ENCODE measurements around the gene SLC26A1. TPM values are rescaled to one million over a fixed set of nuclear protein-coding genes. Genes with fewer than 3 reads are reported as not detected.

The SLC26A1 gene
- polyA plus RNA-seq, 1 donor (not counting 4 experiments of a cell fraction or from before 2014, with no cell fraction given): not detected

DNA sequence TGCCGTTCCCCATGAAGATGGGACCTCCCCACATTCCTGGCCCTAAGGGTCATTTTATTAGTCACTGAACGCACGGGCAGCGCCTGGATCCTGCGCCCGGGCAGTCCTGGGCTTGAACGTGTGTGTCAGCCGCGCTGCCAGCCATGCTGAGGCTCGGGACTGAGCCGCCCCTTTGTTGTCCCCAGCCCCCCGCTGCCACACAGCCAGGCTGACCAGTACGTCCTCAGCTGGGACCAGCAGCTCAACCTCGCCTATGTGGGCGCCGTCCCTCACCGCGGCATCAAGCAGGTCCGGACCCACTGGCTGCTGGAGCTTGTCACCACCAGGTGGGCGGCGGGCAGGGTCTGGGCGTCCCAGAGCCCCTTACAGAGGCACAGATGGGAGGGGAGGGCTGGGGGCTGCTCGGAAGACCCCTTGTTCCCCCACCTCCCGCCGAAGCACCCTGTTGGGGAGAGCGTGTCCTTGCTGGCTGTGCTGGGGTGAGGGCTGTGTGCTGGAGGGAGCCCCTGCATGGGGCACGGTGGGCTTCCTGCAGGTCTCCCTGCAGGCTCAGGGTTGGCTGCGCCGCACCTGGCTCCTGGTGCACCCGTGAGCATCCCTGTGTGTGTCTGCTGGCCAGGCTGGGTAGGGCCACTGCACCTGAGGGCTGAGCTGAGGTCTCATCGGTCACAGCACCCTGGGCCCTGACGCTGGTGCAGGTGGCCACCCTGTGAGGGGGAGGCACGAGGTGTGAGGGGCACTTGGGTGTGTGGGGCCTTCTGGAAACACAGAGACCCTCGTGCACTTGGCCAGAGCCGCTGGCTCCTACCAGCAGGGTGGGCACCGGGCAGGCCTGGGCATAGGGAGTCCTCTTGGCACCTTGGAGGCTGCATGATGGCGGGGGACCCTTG lies 5.3 kb downstream of the SLC26A1 start:
- Histone ChIP-seq H3K4me3 (ENCODE audit: control insufficient read depth in 2 of 3, extremely low read depth in 1 of 3, insufficient read depth in 2 of 3, low read depth in 1 of 3, low read length in 3 of 3) (peak overlapping the region; percentile 53 to 70 (median 63)), H4K20me1 (ENCODE audit: control insufficient read depth, extremely low read depth, insufficient read depth, low read length) (no peaks in the 10 kb centered on the region), H3K27ac (ENCODE audit: control insufficient read depth, insufficient read depth, low read length) (no peak overlapping the region), H3K9ac (ENCODE audit: control insufficient read depth, extremely low read depth, insufficient read depth, low read length) (peak overlapping the region; percentile 37), H3K4me1 (ENCODE audit: control insufficient read depth, extremely low read depth, insufficient read depth, low read length) (peaks cover 11% of the 10 kb centered on the region), H2AFZ (ENCODE audit: control insufficient read depth, low read length) (peak overlapping the region; percentile 84), H3K9me1 (ENCODE audit: control insufficient read depth, extremely low read depth, insufficient read depth, low read length) (no peaks in the 10 kb centered on the region), H3K36me3 (ENCODE audit: control insufficient read depth in 2 of 2, extremely low read depth in 1 of 2, insufficient read depth in 2 of 2, low read length in 2 of 2) (no peaks in the 10 kb centered on the region), H3K4me2 (ENCODE audit: control insufficient read depth, extremely low read depth, insufficient read depth, low read depth, low read length) (peak overlapping the region; percentile 82), H3K79me2 (ENCODE audit: control insufficient read depth, insufficient read depth, low read length) (no peaks in the 10 kb centered on the region), H3K27me3 (ENCODE audit: control insufficient read depth, extremely low read depth, insufficient read depth, low read length) (no peaks in the 10 kb centered on the region), H3K9me3 (ENCODE audit: control insufficient read depth, low read depth, low read length) (no peaks in the 10 kb centered on the region)
- DNase-seq (ENCODE audit: low read depth, low spot score) (no peak), FAIRE-seq (no peak)
- TF ChIP-seq CTCF (optimal IDR thresholded peaks at IDR 0.05 in 1 of 3, IDR thresholded peaks at IDR 0.05 in 1 of 3, conservative IDR thresholded peaks at IDR 0.05 in 1 of 3; ENCODE audit: extremely low read depth in 1 of 3, insufficient read depth in 2 of 3, low read length in 3 of 3): no peak
- no peak for TF ChIP-seq EZH2 (IDR thresholded peaks at IDR 0.05; ENCODE audit: low read length)
- dilution Hi-C loops (cut with MboI; ENCODE audit: extremely low pct_ligation_motif_present, low sequenced_read_pairs): no loop called here

DNA sequence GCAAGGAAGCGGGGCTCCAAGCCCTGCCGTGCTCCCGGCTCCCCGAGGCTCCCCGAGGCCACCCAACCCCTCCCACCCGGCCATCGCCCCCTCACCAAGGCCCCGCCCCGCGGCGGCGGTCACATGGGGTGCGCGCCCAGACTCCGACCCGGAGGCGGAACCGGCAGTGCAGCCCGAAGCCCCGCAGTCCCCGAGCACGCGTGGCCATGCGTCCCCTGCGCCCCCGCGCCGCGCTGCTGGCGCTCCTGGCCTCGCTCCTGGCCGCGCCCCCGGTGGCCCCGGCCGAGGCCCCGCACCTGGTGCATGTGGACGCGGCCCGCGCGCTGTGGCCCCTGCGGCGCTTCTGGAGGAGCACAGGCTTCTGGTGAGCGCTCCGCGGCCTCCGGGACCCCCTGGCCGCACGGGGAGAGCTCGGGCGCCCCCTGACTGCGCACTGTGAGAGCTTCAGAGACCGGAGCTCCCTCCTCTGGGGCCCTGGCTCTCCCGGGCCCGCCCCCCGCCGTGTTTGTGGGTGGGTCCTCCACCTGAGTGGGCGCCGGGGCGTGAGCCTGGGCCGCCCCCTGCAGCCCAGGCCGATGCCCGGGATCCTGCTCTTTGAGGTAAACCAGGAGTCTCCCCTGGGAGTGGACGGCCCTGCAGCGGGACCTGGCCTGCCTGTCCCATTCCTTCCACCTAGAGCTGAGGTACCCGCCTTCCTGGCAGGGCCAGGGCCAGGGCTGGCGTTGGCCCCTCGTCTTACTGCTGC lies 6.2 kb downstream of the SLC26A1 start, which contains the start of gene IDUA:
Gene IDUA (plus strand): TSS at position 166 of the 745 bp plus-strand sequence. CDS start 41 bp downstream, at position 207.
- DNase-seq (ENCODE audit: low read depth, low spot score): no peak

More for the DNA sequence above, 6.2 kb downstream of the SLC26A1 start, which contains the start of gene IDUA:
- Histone ChIP-seq H3K9ac (ENCODE audit: control insufficient read depth, extremely low read depth, insufficient read depth, low read length) (peak within 1 kb of the TSS; percentile 37), H3K4me1 (ENCODE audit: control insufficient read depth, extremely low read depth, insufficient read depth, low read length) (peaks cover 11% of the 10 kb centered on the region), H3K4me3 (ENCODE audit: control insufficient read depth in 2 of 3, extremely low read depth in 1 of 3, insufficient read depth in 2 of 3, low read depth in 1 of 3, low read length in 3 of 3) (peak within 1 kb of the TSS; percentile 53 to 70 (median 63)), H4K20me1 (ENCODE audit: control insufficient read depth, extremely low read depth, insufficient read depth, low read length) (no peaks in the 10 kb centered on the region), H3K27me3 (ENCODE audit: control insufficient read depth, extremely low read depth, insufficient read depth, low read length) (no peaks in the 10 kb centered on the region), H3K36me3 (ENCODE audit: control insufficient read depth in 2 of 2, extremely low read depth in 1 of 2, insufficient read depth in 2 of 2, low read length in 2 of 2) (no peaks in the 10 kb centered on the region), H2AFZ (ENCODE audit: control insufficient read depth, low read length) (peak within 1 kb of the TSS; percentile 84), H3K9me1 (ENCODE audit: control insufficient read depth, extremely low read depth, insufficient read depth, low read length) (no peaks in the 10 kb centered on the region), H3K27ac (ENCODE audit: control insufficient read depth, insufficient read depth, low read length) (no peak within 1 kb of the TSS), H3K9me3 (ENCODE audit: control insufficient read depth, low read depth, low read length) (no peaks in the 10 kb centered on the region), H3K4me2 (ENCODE audit: control insufficient read depth, extremely low read depth, insufficient read depth, low read depth, low read length) (peak within 1 kb of the TSS; percentile 82), H3K79me2 (ENCODE audit: control insufficient read depth, insufficient read depth, low read length) (no peaks in the 10 kb centered on the region)
- FAIRE-seq: no peak
- dilution Hi-C loops (cut with MboI; ENCODE audit: extremely low pct_ligation_motif_present, low sequenced_read_pairs): no loop called here
- peak in 2 of 3 experiments; percentile 16 to 57 for TF ChIP-seq CTCF (optimal IDR thresholded peaks at IDR 0.05 in 1 of 3, IDR thresholded peaks at IDR 0.05 in 1 of 3, conservative IDR thresholded peaks at IDR 0.05 in 1 of 3; ENCODE audit: extremely low read depth in 1 of 3, insufficient read depth in 2 of 3, low read length in 3 of 3)
- no peak for TF ChIP-seq EZH2 (IDR thresholded peaks at IDR 0.05; ENCODE audit: low read length)
